Measurements from ENCODE around the gene RGS18. TPM values are rescaled to one million over a fixed set of nuclear protein-coding genes. Genes with fewer than 3 reads are reported as not detected.
"Not testable (repeated sequence)": the region's sequence is repeated elsewhere in the genome, so short reads cannot be mapped to it uniquely, and the experiment has no call there.

The RGS18 gene
- total RNA-seq, 1 donor from 2014 or later, result not detected

DNA sequence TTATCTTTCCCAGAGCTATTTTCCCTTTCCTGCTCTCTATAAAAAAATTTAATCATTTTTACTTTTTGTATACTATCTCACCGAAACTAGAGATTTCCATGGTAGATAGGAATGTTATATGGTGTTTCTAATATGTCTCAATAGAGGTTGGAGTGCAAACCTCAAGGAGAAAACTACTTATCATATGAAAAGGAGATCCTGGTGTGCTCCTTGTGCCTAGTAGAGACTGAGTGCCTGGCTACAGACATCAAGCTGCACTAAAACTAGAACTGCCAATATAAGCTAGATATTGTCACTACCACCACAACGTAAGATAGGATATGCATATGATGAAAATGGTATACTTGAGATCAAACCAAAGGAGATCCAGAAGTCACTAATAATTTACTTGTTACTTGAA lies 67.0 kb downstream of the RGS18 start:
- Histone ChIP-seq H3K36me3 (ENCODE audit: insufficient read depth, low read length) (no peaks in the 10 kb centered on the region), H3K4me3 (ENCODE audit: insufficient read depth, low read depth, low read length) (no peak overlapping the region), H3K9me3 (ENCODE audit: insufficient read depth, low read depth, low read length) (no peaks in the 10 kb centered on the region), H3K27ac (ENCODE audit: low read depth, low read length) (no peak overlapping the region), H3K27me3 (ENCODE audit: insufficient read depth, low read length) (no peaks in the 10 kb centered on the region), H4K20me1 (ENCODE audit: insufficient read depth, low read length) (no peaks in the 10 kb centered on the region), H3K4me1 (ENCODE audit: insufficient read depth, low read length) (peaks cover 4% of the 10 kb centered on the region), H3K9ac (ENCODE audit: low read length) (no peak overlapping the region), H2AFZ (ENCODE audit: low read depth, low read length) (no peak overlapping the region), H3K79me2 (ENCODE audit: insufficient read depth, low read length) (no peaks in the 10 kb centered on the region), H3K4me2 (ENCODE audit: low read length) (no peak overlapping the region)
- no peaks in the 10 kb centered on the region for H3K36me3 Mint-ChIP-seq (ENCODE audit: low read depth, unreplicated experiment)
- DNase-seq (ENCODE audit: low read depth) (no peak), FAIRE-seq (no peak)
- H3K27ac Mint-ChIP-seq (ENCODE audit: unreplicated experiment), result no peak overlapping the region
- H3K27me3 Mint-ChIP-seq (ENCODE audit: low read depth, unreplicated experiment), result no peaks in the 10 kb centered on the region
- peaks cover 2% of the 10 kb centered on the region for H3K9me3 Mint-ChIP-seq (ENCODE audit: unreplicated experiment)
- TF ChIP-seq, protein P1, sequence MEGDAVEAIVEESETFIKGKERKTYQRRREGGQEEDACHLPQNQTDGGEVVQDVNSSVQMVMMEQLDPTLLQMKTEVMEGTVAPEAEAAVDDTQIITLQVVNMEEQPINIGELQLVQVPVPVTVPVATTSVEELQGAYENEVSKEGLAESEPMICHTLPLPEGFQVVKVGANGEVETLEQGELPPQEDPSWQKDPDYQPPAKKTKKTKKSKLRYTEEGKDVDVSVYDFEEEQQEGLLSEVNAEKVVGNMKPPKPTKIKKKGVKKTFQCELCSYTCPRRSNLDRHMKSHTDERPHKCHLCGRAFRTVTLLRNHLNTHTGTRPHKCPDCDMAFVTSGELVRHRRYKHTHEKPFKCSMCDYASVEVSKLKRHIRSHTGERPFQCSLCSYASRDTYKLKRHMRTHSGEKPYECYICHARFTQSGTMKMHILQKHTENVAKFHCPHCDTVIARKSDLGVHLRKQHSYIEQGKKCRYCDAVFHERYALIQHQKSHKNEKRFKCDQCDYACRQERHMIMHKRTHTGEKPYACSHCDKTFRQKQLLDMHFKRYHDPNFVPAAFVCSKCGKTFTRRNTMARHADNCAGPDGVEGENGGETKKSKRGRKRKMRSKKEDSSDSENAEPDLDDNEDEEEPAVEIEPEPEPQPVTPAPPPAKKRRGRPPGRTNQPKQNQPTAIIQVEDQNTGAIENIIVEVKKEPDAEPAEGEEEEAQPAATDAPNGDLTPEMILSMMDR (IDR thresholded peaks at IDR 0.05; ENCODE audit: insufficient read depth, low read depth, low read length), result no peak
- no peak for TF ChIP-seq EZH2 (IDR thresholded peaks at IDR 0.05; ENCODE audit: insufficient read depth, low read length)
- H3K4me3 Mint-ChIP-seq (ENCODE audit: unreplicated experiment), result no peak overlapping the region
- H3K4me1 Mint-ChIP-seq (ENCODE audit: low read depth, unreplicated experiment), result peaks cover 2% of the 10 kb centered on the region

DNA sequence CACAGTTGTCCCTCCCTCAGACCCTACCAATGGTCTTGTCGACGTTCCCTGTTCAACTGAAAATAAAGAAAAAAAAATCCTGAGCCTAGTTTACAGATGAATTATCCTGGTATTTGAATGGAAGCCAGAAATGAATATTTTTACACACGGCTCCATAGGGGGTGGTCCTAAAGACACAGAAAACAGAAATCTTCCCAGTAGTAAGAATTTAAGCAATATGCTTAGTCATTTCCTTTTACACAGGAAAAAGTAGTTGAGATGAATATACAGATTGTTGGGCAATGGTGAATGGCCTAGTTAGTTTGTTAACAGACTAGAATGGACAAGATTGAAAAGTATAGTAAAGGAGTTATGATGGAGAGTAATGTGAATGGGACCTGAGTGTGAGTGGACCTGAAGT lies 67.4 kb downstream of the RGS18 start:
- Histone ChIP-seq H2AFZ (ENCODE audit: low read depth, low read length) (no peak overlapping the region), H3K4me1 (ENCODE audit: insufficient read depth, low read length) (peaks cover 4% of the 10 kb centered on the region), H3K4me3 (ENCODE audit: insufficient read depth, low read depth, low read length) (no peak overlapping the region), H4K20me1 (ENCODE audit: insufficient read depth, low read length) (no peaks in the 10 kb centered on the region), H3K9ac (ENCODE audit: low read length) (no peak overlapping the region), H3K4me2 (ENCODE audit: low read length) (no peak overlapping the region), H3K36me3 (ENCODE audit: insufficient read depth, low read length) (no peaks in the 10 kb centered on the region), H3K79me2 (ENCODE audit: insufficient read depth, low read length) (no peaks in the 10 kb centered on the region), H3K27me3 (ENCODE audit: insufficient read depth, low read length) (no peaks in the 10 kb centered on the region), H3K9me3 (ENCODE audit: insufficient read depth, low read depth, low read length) (no peaks in the 10 kb centered on the region), H3K27ac (ENCODE audit: low read depth, low read length) (no peak overlapping the region)
- Mint-ChIP-seq H3K27me3 (ENCODE audit: low read depth, unreplicated experiment) (no peaks in the 10 kb centered on the region), H3K4me1 (ENCODE audit: low read depth, unreplicated experiment) (peaks cover 2% of the 10 kb centered on the region), H3K27ac (ENCODE audit: unreplicated experiment) (no peak overlapping the region), H3K36me3 (ENCODE audit: low read depth, unreplicated experiment) (no peaks in the 10 kb centered on the region), H3K4me3 (ENCODE audit: unreplicated experiment) (no peak overlapping the region), H3K9me3 (ENCODE audit: unreplicated experiment) (peaks cover 2% of the 10 kb centered on the region)
- FAIRE-seq (no peak), DNase-seq (ENCODE audit: low read depth) (peak; percentile 32)
- TF ChIP-seq EZH2 (IDR thresholded peaks at IDR 0.05; ENCODE audit: insufficient read depth, low read length), result no peak
- TF ChIP-seq, protein P1 (IDR thresholded peaks at IDR 0.05; ENCODE audit: insufficient read depth, low read depth, low read length), result no peak

DNA sequence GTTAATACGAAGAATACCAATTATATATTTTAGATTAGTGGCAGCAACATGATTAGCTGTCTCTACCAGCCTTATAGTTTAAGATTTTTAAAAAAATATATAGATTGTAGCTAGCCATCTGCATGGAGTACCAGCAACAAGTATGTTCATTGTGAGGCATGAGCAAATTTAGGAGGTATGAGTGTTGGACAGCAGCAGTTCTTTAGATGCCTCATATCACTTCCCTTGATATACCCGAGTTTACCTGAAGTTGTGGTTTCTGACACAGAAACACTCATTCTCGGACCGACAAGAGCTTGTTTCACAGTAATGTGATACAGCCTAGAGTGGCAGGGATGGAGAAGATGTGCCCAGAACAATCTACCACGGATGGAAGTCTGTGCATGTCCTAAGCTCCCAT lies 69.1 kb downstream of the RGS18 start:
- H3K9ac ChIP-seq (ENCODE audit: low read length), result no peak overlapping the region
- H3K4me2 ChIP-seq (ENCODE audit: low read length), result no peak overlapping the region
- Mint-ChIP-seq H3K27me3 (ENCODE audit: low read depth, unreplicated experiment) (no peaks in the 10 kb centered on the region), H3K4me1 (ENCODE audit: low read depth, unreplicated experiment) (peaks cover 2% of the 10 kb centered on the region), H3K27ac (ENCODE audit: unreplicated experiment) (no peak overlapping the region), H3K4me3 (ENCODE audit: unreplicated experiment) (no peak overlapping the region), H3K9me3 (ENCODE audit: unreplicated experiment) (peaks cover 2% of the 10 kb centered on the region), H3K36me3 (ENCODE audit: low read depth, unreplicated experiment) (no peaks in the 10 kb centered on the region)
- H3K79me2 ChIP-seq (ENCODE audit: insufficient read depth, low read length), result no peaks in the 10 kb centered on the region
- no peaks in the 10 kb centered on the region for H4K20me1 ChIP-seq (ENCODE audit: insufficient read depth, low read length)
- H3K27me3 ChIP-seq (ENCODE audit: insufficient read depth, low read length), result no peaks in the 10 kb centered on the region
- FAIRE-seq (no peak), DNase-seq (ENCODE audit: low read depth) (no peak)
- no peaks in the 10 kb centered on the region for H3K36me3 ChIP-seq (ENCODE audit: insufficient read depth, low read length)
- H3K4me3 ChIP-seq (ENCODE audit: insufficient read depth, low read depth, low read length), result no peak overlapping the region
- no peaks in the 10 kb centered on the region for H3K9me3 ChIP-seq (ENCODE audit: insufficient read depth, low read depth, low read length)
- peaks cover 4% of the 10 kb centered on the region for H3K4me1 ChIP-seq (ENCODE audit: insufficient read depth, low read length)
- TF ChIP-seq, protein P1 (IDR thresholded peaks at IDR 0.05; ENCODE audit: insufficient read depth, low read depth, low read length), result no peak
- TF ChIP-seq EZH2 (IDR thresholded peaks at IDR 0.05; ENCODE audit: insufficient read depth, low read length), result no peak
- no peak overlapping the region for H2AFZ ChIP-seq (ENCODE audit: low read depth, low read length)
- H3K27ac ChIP-seq (ENCODE audit: low read depth, low read length), result no peak overlapping the region

DNA sequence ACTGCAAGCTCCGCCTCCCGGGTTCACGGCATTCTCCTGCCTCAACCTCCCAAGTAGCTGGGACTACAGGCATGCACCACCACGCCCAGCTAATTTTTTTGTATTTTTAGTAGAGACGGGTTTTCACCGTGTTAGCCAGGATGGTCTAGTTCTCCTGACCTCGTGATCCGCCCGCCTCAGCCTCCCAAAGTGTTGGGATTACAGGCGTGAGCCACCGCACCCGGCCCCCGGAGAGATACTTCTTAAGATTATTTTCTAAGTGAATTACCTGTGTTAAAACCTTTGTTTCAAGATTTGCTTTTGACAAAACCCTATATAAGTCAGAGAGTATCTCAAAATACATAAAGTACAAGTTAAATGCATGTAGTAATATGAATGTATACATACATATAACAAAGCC lies 69.7 kb downstream of the RGS18 start:
- H3K4me1 ChIP-seq (ENCODE audit: insufficient read depth, low read length); H3K4me3 ChIP-seq (ENCODE audit: insufficient read depth, low read depth, low read length); H2AFZ ChIP-seq (ENCODE audit: low read depth, low read length); H3K9ac ChIP-seq (ENCODE audit: low read length); H3K9me3 Mint-ChIP-seq (ENCODE audit: unreplicated experiment); H3K4me2 ChIP-seq (ENCODE audit: low read length); H3K36me3 Mint-ChIP-seq (ENCODE audit: low read depth, unreplicated experiment); H4K20me1 ChIP-seq (ENCODE audit: insufficient read depth, low read length); H3K4me1 Mint-ChIP-seq (ENCODE audit: low read depth, unreplicated experiment); H3K27ac Mint-ChIP-seq (ENCODE audit: unreplicated experiment); H3K9me3 ChIP-seq (ENCODE audit: insufficient read depth, low read depth, low read length); DNase-seq (ENCODE audit: low read depth); H3K27ac ChIP-seq (ENCODE audit: low read depth, low read length); H3K27me3 Mint-ChIP-seq (ENCODE audit: low read depth, unreplicated experiment); H3K27me3 ChIP-seq (ENCODE audit: insufficient read depth, low read length); H3K79me2 ChIP-seq (ENCODE audit: insufficient read depth, low read length); H3K4me3 Mint-ChIP-seq (ENCODE audit: unreplicated experiment); FAIRE-seq; H3K36me3 ChIP-seq (ENCODE audit: insufficient read depth, low read length): not testable (repeated sequence)

Data from astrocyte (in vitro differentiated cells and primary cell).